ENCODE data around the gene CARMIL1.
A peak's percentile ranks its signal among the peaks of the same experiment; 100 is the strongest.

The CARMIL1 gene

DNA sequence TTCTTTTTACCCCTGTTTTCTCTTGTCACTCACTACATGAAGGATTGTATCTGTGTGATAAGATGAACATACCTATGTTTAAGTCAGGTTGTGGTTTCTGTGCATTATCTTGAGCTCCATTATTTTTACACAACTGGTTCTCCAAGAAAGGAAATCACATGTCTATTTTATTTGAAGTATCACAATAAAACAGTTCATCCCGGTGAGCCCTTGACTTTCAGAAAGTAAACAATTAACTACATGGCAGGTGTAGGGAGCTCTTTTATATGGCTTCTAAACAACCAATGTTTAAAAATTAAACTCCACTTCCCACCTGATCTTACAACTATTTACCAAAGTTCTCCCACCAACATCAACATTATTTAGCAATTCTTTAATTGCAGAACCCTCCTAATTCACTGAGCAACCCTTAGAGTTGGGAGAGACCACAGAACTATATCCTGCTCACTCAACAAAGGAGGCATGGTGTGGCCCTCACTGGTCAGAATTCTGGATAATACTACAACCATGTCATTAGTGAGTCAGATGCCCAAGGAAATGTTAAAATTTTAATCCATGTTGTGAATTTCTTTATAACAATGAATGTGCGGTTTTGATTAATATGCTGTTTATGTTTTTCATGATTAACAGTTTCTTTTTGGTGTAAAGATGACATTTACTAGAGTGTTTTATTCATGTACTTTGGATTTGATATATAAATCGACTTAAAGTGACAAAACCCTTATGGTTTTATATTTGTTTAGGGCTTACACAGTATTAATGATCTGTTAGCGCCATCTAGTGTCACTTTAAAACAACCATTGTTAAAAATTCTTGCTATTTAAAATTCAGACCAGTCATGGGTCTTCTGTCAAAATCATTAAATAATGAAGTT lies 322.9 kb downstream of the CARMIL1 start:
- peak overlapping the region; percentile 9 for H3K4me3 ChIP-seq (ENCODE audit: low read depth, low read length)
- DNase-seq (ENCODE audit: low read depth) = peak; percentile 73
- TF ChIP-seq, protein P1, sequence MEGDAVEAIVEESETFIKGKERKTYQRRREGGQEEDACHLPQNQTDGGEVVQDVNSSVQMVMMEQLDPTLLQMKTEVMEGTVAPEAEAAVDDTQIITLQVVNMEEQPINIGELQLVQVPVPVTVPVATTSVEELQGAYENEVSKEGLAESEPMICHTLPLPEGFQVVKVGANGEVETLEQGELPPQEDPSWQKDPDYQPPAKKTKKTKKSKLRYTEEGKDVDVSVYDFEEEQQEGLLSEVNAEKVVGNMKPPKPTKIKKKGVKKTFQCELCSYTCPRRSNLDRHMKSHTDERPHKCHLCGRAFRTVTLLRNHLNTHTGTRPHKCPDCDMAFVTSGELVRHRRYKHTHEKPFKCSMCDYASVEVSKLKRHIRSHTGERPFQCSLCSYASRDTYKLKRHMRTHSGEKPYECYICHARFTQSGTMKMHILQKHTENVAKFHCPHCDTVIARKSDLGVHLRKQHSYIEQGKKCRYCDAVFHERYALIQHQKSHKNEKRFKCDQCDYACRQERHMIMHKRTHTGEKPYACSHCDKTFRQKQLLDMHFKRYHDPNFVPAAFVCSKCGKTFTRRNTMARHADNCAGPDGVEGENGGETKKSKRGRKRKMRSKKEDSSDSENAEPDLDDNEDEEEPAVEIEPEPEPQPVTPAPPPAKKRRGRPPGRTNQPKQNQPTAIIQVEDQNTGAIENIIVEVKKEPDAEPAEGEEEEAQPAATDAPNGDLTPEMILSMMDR (IDR thresholded peaks at IDR 0.05; ENCODE audit: control insufficient read depth, extremely low read depth, insufficient read depth) = peak; percentile 43

DNA sequence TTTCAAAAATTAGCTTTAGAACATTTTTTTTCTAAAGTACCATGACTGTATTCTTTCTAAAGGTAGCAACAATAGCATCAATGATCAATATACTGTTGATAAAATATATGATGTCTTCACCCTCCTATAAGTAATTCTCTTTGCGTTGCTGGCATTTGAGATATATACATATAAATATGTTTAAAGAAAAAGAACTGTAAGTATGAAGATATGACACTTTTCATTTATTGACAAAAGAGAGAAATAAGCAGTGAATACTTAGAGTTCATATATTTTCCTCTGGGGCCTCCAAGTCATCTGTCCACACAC lies 323.5 kb downstream of the CARMIL1 start:
- TF ChIP-seq, protein P1 (IDR thresholded peaks at IDR 0.05; ENCODE audit: control insufficient read depth, extremely low read depth, insufficient read depth) = no peak

DNA sequence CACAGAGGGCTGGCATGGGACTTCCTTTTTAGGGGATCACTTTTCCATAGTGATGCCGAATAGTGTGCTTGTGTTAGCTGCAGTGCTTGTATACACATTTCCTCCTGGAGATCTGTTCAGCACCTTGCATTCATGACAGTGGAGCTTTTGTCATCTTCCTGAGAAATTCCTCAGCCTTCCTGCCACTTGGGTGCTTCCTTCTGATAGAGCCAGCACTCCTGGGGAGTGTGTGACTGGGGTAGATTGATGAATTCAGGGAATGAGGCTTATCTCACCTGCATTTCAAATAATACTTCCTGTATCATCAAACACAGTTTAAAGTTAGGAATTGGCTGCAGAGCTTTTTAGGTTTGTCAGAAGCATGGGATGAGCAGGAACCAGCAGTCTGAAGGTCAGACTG lies 324.1 kb downstream of the CARMIL1 start:
- TF ChIP-seq, protein P1 (IDR thresholded peaks at IDR 0.05; ENCODE audit: control insufficient read depth, extremely low read depth, insufficient read depth) = no peak
- no peak overlapping the region for H3K4me3 ChIP-seq (ENCODE audit: low read depth, low read length)
- DNase-seq (ENCODE audit: low read depth) = no peak

More for the DNA sequence above, 323.5 kb downstream of the CARMIL1 start:
- H3K4me3 ChIP-seq (ENCODE audit: low read depth, low read length) = no peak overlapping the region
- DNase-seq (ENCODE audit: low read depth) = no peak

DNA sequence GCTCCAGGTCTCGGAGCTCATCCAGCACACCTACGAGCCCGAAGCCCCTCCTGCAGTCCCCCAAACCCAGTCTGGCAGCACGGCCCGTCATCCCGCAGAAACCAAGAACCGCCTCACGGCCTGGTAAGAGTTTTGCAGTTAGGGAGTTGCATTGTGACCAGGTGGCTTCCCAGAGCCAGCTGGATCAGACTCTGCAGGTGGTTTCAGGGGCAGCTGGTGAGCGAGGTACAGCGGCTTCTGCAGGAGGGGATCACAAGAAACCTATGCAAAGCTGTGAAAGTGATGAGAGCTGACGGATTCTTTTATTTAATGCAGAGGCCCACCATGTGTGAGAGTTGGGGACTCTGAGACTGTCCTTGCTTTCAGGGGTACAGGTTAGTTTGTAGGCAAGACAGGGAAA lies 327.0 kb downstream of the CARMIL1 start:
- no peak for DNase-seq (ENCODE audit: low read depth)

DNA sequence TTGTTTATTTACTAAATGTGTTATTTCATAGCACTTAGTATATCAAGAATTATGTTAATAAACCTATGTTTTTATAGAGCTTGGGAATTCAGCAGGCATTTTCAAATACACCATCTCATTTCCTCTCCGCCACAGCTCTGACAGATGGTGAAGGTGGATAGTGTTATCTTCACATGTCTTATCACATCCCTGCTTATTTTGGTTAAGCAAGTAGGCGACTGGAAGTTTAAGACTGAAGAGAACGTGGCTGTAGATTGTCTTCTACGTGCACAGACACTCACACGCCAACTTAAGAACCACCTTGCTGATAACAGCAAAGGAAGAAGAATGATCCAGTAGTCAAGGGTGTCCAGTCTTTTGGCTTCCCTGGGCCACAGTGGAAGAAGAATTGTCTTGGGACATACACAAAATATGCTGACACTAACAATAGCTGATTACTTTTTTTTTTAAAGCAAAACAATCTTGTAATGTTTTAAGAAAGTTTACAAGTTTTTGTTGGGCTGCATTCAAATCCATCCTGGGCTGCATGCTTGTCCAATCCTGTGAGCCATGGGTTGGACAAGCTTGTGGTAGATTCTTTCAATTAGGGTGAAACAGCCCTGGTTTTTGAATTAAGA lies 329.5 kb downstream of the CARMIL1 start:
- TF ChIP-seq, protein P1 (IDR thresholded peaks at IDR 0.05; ENCODE audit: control insufficient read depth, extremely low read depth, insufficient read depth) = no peak
- no peak overlapping the region for H3K4me3 ChIP-seq (ENCODE audit: low read depth, low read length)
- DNase-seq (ENCODE audit: low read depth) = peak; percentile 26

More for the DNA sequence above, 327.0 kb downstream of the CARMIL1 start:
- H3K4me3 ChIP-seq (ENCODE audit: low read depth, low read length) = no peak overlapping the region
- TF ChIP-seq, protein P1 (IDR thresholded peaks at IDR 0.05; ENCODE audit: control insufficient read depth, extremely low read depth, insufficient read depth) = no peak

DNA sequence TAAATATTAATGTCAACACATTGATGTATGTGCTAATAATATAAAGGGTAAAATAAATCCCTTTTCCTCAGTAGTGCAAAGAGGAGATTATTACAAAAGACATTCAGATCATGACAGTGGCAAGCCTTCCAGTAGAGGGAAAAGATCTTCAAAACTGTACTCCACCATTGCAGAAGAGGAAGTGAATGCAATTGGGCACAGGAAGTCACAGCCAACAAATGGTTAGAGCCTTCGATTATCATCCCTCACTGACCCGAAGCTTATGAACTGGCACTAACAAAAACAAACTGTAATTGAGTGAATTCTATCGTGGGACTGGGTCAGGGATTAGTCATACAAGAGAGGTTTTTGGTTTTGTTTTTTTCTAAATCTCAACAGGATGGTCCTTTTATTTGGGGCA lies 333.5 kb downstream of the CARMIL1 start:
- no peak for DNase-seq (ENCODE audit: low read depth)
- no peak overlapping the region for H3K4me3 ChIP-seq (ENCODE audit: low read depth, low read length)
- TF ChIP-seq, protein P1 (IDR thresholded peaks at IDR 0.05; ENCODE audit: control insufficient read depth, extremely low read depth, insufficient read depth) = no peak

Data from LNCaP clone FGC (cell line).